HG03066 (cell line): Measurements from ENCODE around the gene CD82.
A peak's percentile ranks its signal among the peaks of the same experiment; 100 is the strongest.

ENCODE experiments used
- ATAC-seq: cut with Tn5 transposase; IDR thresholded peaks from one replicate; pipeline ENCODE4 v1.9.1; 2021; ENCODE audit warnings: low read depth; ENCODE audit not compliant: unreplicated experiment

The CD82 gene

GRCh38 chr11:44565211-44565952 lies at the start of gene CD82:
CD82 (plus strand) TSS chr11:44565663; CDS start chr11:44594663, 29,000 bp downstream.
- peak; percentile 66 for ATAC-seq

- ATAC-seq: no peak
These were observed 48.6 kb upstream of the CD82 start for GRCh38 chr11:44516688-44517507.

GRCh38 chr11:44517541-44517940 lies 47.9 kb upstream of the CD82 start:
- no peak for ATAC-seq

GRCh38 chr11:44518968-44519550 lies 46.4 kb upstream of the CD82 start:
- no peak for ATAC-seq

GRCh38 chr11:44519989-44520737 lies 45.3 kb upstream of the CD82 start:
- ATAC-seq: no peak

- no peak for ATAC-seq
These were observed 44.3 kb upstream of the CD82 start for GRCh38 chr11:44521148-44521547.

GRCh38 chr11:44522294-44522693 lies 43.2 kb upstream of the CD82 start:
- no peak for ATAC-seq

- no peak for ATAC-seq
These were observed 41.1 kb upstream of the CD82 start for GRCh38 chr11:44524346-44524745.

- no peak for ATAC-seq
These were observed 40.7 kb upstream of the CD82 start for GRCh38 chr11:44524751-44525201.

GRCh38 chr11:44525473-44526252 lies 39.8 kb upstream of the CD82 start:
- ATAC-seq: no peak

- ATAC-seq: no peak
These were observed 39.0 kb upstream of the CD82 start for GRCh38 chr11:44526438-44526837.

- ATAC-seq: no peak
These were observed 38.0 kb upstream of the CD82 start for GRCh38 chr11:44527476-44527875.

GRCh38 chr11:44528103-44528502 lies 37.4 kb upstream of the CD82 start:
- no peak for ATAC-seq

- ATAC-seq: no peak
These were observed 36.9 kb upstream of the CD82 start for GRCh38 chr11:44528581-44528980.

- ATAC-seq: no peak
These were observed 35.5 kb upstream of the CD82 start for GRCh38 chr11:44529895-44530412.

GRCh38 chr11:44530413-44531115 lies 34.9 kb upstream of the CD82 start:
- ATAC-seq: no peak

GRCh38 chr11:44531116-44531504 lies 34.4 kb upstream of the CD82 start:
- no peak for ATAC-seq

GRCh38 chr11:44531636-44532035 lies 33.8 kb upstream of the CD82 start:
- no peak for ATAC-seq

- no peak for ATAC-seq
These were observed 32.7 kb upstream of the CD82 start for GRCh38 chr11:44532809-44533208.
